ENCODE results near the gene PTX3.

PTX3 gene

DNA sequence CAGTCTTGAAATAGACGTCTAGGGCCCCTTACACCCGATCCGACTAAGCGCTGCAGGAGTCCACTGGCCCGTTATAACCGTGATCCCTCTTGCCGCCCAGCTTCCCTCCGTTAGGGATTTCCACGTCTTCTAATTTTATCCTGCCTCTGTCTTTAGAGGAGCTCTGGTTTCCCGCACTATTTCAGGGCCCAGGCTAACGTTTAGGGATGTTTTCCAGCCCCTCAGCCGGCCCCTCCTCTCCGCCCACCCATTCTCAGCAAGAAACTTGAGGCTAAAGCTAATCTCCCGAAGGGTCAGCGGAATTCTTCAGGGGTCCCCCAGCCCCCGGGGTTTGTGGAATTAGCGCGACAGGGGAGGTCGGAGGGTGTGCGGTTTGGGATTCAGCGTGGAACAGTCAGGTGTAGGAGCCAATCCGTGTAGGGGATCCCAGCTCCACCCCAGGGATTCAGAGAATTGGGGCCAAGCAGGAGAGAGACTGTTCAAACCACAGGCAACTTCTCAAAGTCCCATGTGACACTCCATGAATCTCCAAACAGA is 1.6 kb downstream of the PTX3 start:
- in situ Hi-C loops (cut with MboI; ENCODE audit: low sequenced_read_pairs, unreplicated experiment): no loop called here
- DNase-seq (ENCODE audit: low spot score): peak; percentile 8
- TF ChIP-seq, protein P1, sequence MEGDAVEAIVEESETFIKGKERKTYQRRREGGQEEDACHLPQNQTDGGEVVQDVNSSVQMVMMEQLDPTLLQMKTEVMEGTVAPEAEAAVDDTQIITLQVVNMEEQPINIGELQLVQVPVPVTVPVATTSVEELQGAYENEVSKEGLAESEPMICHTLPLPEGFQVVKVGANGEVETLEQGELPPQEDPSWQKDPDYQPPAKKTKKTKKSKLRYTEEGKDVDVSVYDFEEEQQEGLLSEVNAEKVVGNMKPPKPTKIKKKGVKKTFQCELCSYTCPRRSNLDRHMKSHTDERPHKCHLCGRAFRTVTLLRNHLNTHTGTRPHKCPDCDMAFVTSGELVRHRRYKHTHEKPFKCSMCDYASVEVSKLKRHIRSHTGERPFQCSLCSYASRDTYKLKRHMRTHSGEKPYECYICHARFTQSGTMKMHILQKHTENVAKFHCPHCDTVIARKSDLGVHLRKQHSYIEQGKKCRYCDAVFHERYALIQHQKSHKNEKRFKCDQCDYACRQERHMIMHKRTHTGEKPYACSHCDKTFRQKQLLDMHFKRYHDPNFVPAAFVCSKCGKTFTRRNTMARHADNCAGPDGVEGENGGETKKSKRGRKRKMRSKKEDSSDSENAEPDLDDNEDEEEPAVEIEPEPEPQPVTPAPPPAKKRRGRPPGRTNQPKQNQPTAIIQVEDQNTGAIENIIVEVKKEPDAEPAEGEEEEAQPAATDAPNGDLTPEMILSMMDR (IDR thresholded peaks at IDR 0.05; ENCODE audit: borderline replicate concordance, control extremely low read depth, extremely low read depth, insufficient read depth, missing control alignments): no peak

DNA sequence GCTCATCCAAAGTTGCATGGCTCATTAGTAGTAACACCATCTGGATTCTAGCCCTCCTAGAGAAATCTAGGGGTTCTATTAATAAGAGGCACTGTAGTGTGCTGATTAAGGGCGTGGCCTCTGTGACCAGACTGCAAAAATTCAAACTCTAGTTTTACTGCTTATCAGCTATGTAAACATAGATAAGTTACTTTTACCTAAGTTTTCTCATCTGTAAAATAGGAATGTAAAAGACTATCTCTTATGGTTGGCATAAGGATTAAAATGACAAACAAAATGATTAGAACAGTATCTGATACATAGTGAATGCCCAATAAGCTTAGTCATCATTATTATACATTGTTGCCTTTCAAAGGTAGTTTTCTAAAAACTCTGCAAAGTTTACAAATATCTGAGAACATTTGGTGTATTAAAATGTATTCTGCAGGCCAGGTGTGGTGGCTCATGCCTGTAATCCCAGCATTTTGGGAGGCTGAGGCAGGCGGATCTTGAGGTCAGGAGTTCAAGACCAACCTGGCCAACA is 4.5 kb downstream of the PTX3 start:
- DNase-seq (ENCODE audit: low spot score): no peak
- in situ Hi-C loops (cut with MboI; ENCODE audit: low sequenced_read_pairs, unreplicated experiment): no loop called here
- TF ChIP-seq, protein P1 (IDR thresholded peaks at IDR 0.05; ENCODE audit: borderline replicate concordance, control extremely low read depth, extremely low read depth, insufficient read depth, missing control alignments): no peak

DNA sequence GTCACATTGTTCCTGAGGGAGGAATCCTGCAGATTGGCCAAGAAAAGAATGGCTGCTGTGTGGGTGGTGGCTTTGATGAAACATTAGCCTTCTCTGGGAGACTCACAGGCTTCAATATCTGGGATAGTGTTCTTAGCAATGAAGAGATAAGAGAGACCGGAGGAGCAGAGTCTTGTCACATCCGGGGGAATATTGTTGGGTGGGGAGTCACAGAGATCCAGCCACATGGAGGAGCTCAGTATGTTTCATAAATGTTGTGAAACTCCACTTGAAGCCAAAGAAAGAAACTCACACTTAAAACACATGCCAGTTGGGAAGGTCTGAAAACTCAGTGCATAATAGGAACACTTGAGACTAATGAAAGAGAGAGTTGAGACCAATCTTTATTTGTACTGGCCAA is 6.1 kb downstream of the PTX3 start:
- in situ Hi-C loops (cut with MboI; ENCODE audit: low sequenced_read_pairs, unreplicated experiment): no loop called here
- DNase-seq (ENCODE audit: low spot score): no peak
- TF ChIP-seq, protein P1 (IDR thresholded peaks at IDR 0.05; ENCODE audit: borderline replicate concordance, control extremely low read depth, extremely low read depth, insufficient read depth, missing control alignments): no peak

DNA sequence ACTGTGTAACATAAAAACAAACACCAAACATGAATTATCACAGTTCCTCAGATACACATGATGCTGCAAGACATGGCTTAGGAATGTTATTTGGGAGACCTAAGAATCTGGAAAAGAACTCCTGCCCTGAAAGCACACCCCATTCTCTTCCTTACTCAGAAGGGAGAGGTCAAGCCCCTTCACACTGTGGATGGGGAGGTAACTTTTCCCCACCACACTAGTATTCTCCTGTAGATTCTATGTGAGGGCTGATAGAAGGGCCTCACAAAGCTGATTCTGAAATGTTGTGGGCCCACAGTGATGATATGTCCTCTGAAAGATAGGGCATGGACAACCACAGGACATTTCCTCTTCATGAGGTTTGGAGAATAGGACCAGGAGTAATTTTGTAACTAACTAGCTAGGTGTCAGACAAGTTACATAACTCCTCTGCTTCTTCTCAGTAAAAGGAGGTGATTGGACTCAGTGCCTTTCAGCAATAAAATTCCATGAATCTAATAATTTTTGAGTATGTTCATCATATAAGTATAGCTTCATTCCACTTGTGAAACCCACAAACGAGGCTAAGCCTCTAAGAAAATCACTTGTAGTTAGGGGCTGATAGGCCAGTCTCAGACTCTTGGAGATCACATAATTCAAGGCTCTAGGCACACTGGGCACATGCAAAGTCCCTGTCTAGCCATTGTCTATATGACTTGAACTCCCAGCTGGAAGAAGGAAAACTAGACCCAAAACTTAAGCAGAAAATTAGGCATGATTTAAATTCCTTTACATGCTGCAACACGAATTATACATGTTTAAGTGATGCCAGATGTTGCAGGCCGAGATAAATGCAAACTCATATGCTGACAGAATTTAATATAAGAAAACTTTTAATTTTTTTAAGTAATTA is 7.5 kb downstream of the PTX3 start:
- TF ChIP-seq, protein P1 (IDR thresholded peaks at IDR 0.05; ENCODE audit: borderline replicate concordance, control extremely low read depth, extremely low read depth, insufficient read depth, missing control alignments): no peak
- in situ Hi-C loops (cut with MboI; ENCODE audit: low sequenced_read_pairs, unreplicated experiment): no loop called here

DNA sequence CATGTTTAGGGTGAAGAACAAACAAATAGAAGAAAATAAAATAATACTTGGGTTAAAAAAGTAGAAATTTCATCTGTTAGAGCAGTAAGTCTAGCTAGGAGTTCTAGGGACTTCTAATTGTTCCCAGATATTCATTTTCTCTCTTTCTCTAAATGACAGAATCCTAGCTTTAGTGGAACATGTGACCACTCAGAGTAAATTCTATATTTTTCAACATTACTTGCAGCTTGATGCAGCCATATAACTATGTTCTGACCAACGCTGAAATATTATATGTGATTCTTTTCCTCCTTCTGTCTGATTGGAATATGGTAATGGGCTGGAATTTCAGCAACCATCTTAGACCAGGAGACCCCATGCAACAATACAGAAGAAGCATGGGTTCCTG is 8.1 kb downstream of the PTX3 start:
- no peak for DNase-seq (ENCODE audit: low spot score)
- TF ChIP-seq, protein P1 (IDR thresholded peaks at IDR 0.05; ENCODE audit: borderline replicate concordance, control extremely low read depth, extremely low read depth, insufficient read depth, missing control alignments): no peak
- in situ Hi-C loops (cut with MboI; ENCODE audit: low sequenced_read_pairs, unreplicated experiment): no loop called here

More for the DNA sequence above, 7.5 kb downstream of the PTX3 start:
- DNase-seq (ENCODE audit: low spot score): no peak

DNA sequence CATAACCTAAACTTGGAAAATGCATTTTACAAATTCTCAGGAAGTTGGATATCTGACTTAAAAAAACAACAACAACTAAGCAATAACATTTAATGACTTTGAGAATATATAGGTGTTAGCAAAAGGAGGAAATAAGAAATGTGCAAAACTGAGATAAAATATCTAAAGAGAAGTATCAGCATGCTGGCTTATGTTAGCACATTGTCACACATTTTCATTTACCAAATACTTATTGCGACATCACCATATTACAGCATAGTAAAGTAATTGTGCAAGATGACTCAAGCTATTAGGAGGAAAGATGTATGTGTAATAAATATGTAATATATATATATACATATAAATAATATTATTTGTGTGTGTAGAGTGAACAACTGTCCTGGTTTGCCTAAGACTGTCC is 9.2 kb downstream of the PTX3 start:
- no peak for DNase-seq (ENCODE audit: low spot score)
- in situ Hi-C loops (cut with MboI; ENCODE audit: low sequenced_read_pairs, unreplicated experiment): no loop called here
- TF ChIP-seq, protein P1 (IDR thresholded peaks at IDR 0.05; ENCODE audit: borderline replicate concordance, control extremely low read depth, extremely low read depth, insufficient read depth, missing control alignments): no peak

All from GM13976 (cell line).